ENCODE measurements around the gene CSPG4.
A peak's percentile ranks its signal among the peaks of the same experiment; 100 is the strongest.
"Not testable (repeated sequence)": the region's sequence is repeated elsewhere in the genome, so short reads cannot be mapped to it uniquely, and the experiment has no call there.

The CSPG4 gene

GRCh38 chr15:75750261-75751050, 37.8 kb upstream of the CSPG4 start:
- peaks cover 6% of the 10 kb centered on the region for H3K4me1 Mint-ChIP-seq
- H3K9me3 Mint-ChIP-seq = no peaks in the 10 kb centered on the region
- no peak overlapping the region for H3K27ac Mint-ChIP-seq
- no peak for DNase-seq
- no peak overlapping the region for H3K4me3 Mint-ChIP-seq
- CTCF ChIA-PET = no interaction called here
- H3K36me3 Mint-ChIP-seq = no peaks in the 10 kb centered on the region
- peaks cover 39% of the 10 kb centered on the region for H3K27me3 Mint-ChIP-seq

GRCh38 chr15:75749820-75750219, 37.2 kb upstream of the CSPG4 start:
- H3K4me3 Mint-ChIP-seq = no peak overlapping the region
- no peaks in the 10 kb centered on the region for H3K9me3 Mint-ChIP-seq
- no peaks in the 10 kb centered on the region for H3K36me3 Mint-ChIP-seq
- H3K27ac Mint-ChIP-seq = no peak overlapping the region
- peaks cover 41% of the 10 kb centered on the region for H3K27me3 Mint-ChIP-seq
- DNase-seq = no peak
- peaks cover 6% of the 10 kb centered on the region for H3K4me1 Mint-ChIP-seq
- CTCF ChIA-PET = no interaction called here

DNA sequence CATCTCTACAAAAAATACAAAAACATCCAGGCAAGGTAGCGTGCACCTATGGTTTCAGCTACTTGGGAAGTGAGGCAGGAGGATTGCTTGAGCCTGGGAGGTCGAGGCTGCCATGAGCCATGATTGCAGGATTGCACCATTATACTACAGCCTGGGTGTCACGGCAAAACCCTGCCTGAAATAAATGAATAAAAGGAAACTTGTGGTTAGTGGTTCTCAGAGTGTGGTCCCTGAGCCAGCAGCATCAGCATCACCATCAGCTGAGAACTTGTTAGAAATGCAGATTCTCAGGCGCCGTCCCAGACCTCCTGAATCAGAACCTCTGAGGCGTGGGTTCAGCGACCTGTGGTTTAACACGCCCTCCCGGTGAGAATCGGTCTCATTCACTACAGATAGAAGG, 36.2 kb upstream of the CSPG4 start:
- H3K4me1 Mint-ChIP-seq, H3K27ac Mint-ChIP-seq, DNase-seq, H3K4me3 Mint-ChIP-seq, H3K36me3 Mint-ChIP-seq, H3K9me3 Mint-ChIP-seq: not testable (repeated sequence)
- H3K27me3 Mint-ChIP-seq = peaks cover 45% of the 10 kb centered on the region
- CTCF ChIA-PET = interaction anchor here (0.8 kb wide), 1 partner anchor 9 kb away, joined by 3 read pairs; no protein-coding TSS in a partner anchor

GRCh38 chr15:75747121-75747520, 34.5 kb upstream of the CSPG4 start:
- CTCF ChIA-PET, H3K9me3 Mint-ChIP-seq: not testable (repeated sequence)

DNA sequence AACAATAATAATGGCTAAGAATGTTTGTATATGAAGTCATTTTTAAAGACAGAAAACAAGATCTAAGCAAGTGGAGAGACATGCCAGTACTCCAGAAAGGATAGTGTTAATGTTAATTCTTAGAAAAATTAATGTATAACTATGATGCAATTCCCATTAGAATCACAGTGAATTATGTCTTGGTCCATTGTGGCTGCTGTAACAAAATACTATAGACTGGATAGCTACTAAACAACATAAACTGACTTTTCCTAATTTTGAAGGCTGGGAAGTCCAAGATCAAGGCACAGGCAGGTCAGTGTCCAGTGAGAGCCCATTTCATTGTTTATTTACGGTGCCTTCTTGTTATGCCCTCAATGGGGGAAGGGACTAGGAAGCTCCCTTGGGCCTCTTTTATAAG, 32.7 kb upstream of the CSPG4 start:
- H3K27ac Mint-ChIP-seq = no peak overlapping the region
- H3K4me3 Mint-ChIP-seq = no peak overlapping the region
- H3K36me3 Mint-ChIP-seq = no peaks in the 10 kb centered on the region
- CTCF ChIA-PET = interaction anchor here (1.3 kb wide), 1 partner anchor 12 kb away, joined by 4 read pairs; no protein-coding TSS in a partner anchor
- no peak for DNase-seq
- peaks cover 58% of the 10 kb centered on the region for H3K27me3 Mint-ChIP-seq
- H3K4me1 Mint-ChIP-seq = peaks cover 6% of the 10 kb centered on the region
- no peaks in the 10 kb centered on the region for H3K9me3 Mint-ChIP-seq

More at GRCh38 chr15:75747121-75747520, 34.5 kb upstream of the CSPG4 start:
- DNase-seq, H3K36me3 Mint-ChIP-seq, H3K4me3 Mint-ChIP-seq, H3K27ac Mint-ChIP-seq, H3K4me1 Mint-ChIP-seq: not testable (repeated sequence)
- H3K27me3 Mint-ChIP-seq = peaks cover 50% of the 10 kb centered on the region

DNA sequence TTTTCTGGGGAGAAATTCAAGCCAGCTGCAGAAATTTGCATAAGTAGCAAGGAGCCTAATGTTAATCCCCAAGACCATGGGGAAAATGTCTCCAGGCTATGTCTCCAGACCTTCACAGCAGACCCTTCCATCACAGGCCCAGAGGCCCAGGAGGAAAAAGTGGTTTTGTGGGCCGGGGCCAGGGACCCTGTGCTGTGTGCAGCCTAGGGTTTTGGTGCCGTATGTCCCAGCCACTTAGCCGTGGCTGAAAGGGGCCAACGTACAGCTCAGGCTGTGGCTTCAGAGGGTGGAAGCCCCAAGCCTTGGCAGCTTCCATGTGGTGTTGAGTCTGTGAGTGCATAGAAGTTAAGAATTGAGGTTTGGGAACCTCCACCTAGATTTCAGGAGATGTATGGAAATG, 29.7 kb upstream of the CSPG4 start:
- CTCF ChIA-PET, H3K9me3 Mint-ChIP-seq, H3K27ac Mint-ChIP-seq, H3K36me3 Mint-ChIP-seq, H3K4me3 Mint-ChIP-seq, DNase-seq: not testable (repeated sequence)
- H3K27me3 Mint-ChIP-seq = peaks cover 76% of the 10 kb centered on the region
- peaks cover 12% of the 10 kb centered on the region for H3K4me1 Mint-ChIP-seq

GRCh38 chr15:75739791-75740190, 27.1 kb upstream of the CSPG4 start:
- H3K27ac Mint-ChIP-seq = no peak overlapping the region
- no peaks in the 10 kb centered on the region for H3K9me3 Mint-ChIP-seq
- H3K4me1 Mint-ChIP-seq = peaks cover 14% of the 10 kb centered on the region
- CTCF ChIA-PET = interaction anchor here (1.0 kb wide), 1 partner anchor 62 kb away, joined by 3 read pairs; no protein-coding TSS in a partner anchor
- peak overlapping the region; percentile 43 for H3K4me3 Mint-ChIP-seq
- peaks cover 71% of the 10 kb centered on the region for H3K27me3 Mint-ChIP-seq
- no peaks in the 10 kb centered on the region for H3K36me3 Mint-ChIP-seq
- DNase-seq = no peak

GRCh38 chr15:75738647-75739325, 26.1 kb upstream of the CSPG4 start:
- H3K27ac Mint-ChIP-seq = no peak overlapping the region

GRCh38 chr15:75738014-75738646, 25.5 kb upstream of the CSPG4 start:
- H3K27ac Mint-ChIP-seq = no peak overlapping the region
- H3K36me3 Mint-ChIP-seq = no peaks in the 10 kb centered on the region
- peaks cover 65% of the 10 kb centered on the region for H3K27me3 Mint-ChIP-seq
- CTCF ChIA-PET = interaction anchor here (1.4 to 1.6 kb wide), 2 partner anchors 9 to 10 kb away, joined by 3 to 5 read pairs; no protein-coding TSS in a partner anchor
- peak overlapping the region; percentile 76 for H3K4me3 Mint-ChIP-seq
- no peak for DNase-seq
- H3K9me3 Mint-ChIP-seq = no peaks in the 10 kb centered on the region
- H3K4me1 Mint-ChIP-seq = peaks cover 16% of the 10 kb centered on the region

More at GRCh38 chr15:75738647-75739325, 26.1 kb upstream of the CSPG4 start:
- CTCF ChIA-PET = interaction anchor here (1.4 to 1.6 kb wide), 2 partner anchors 9 to 11 kb away, joined by 3 to 5 read pairs; no protein-coding TSS in a partner anchor
- H3K9me3 Mint-ChIP-seq = no peaks in the 10 kb centered on the region
- H3K36me3 Mint-ChIP-seq = no peaks in the 10 kb centered on the region
- H3K4me3 Mint-ChIP-seq = peak overlapping the region; percentile 76
- peaks cover 67% of the 10 kb centered on the region for H3K27me3 Mint-ChIP-seq
- DNase-seq = peak; percentile 94
- H3K4me1 Mint-ChIP-seq = peaks cover 14% of the 10 kb centered on the region

DNA sequence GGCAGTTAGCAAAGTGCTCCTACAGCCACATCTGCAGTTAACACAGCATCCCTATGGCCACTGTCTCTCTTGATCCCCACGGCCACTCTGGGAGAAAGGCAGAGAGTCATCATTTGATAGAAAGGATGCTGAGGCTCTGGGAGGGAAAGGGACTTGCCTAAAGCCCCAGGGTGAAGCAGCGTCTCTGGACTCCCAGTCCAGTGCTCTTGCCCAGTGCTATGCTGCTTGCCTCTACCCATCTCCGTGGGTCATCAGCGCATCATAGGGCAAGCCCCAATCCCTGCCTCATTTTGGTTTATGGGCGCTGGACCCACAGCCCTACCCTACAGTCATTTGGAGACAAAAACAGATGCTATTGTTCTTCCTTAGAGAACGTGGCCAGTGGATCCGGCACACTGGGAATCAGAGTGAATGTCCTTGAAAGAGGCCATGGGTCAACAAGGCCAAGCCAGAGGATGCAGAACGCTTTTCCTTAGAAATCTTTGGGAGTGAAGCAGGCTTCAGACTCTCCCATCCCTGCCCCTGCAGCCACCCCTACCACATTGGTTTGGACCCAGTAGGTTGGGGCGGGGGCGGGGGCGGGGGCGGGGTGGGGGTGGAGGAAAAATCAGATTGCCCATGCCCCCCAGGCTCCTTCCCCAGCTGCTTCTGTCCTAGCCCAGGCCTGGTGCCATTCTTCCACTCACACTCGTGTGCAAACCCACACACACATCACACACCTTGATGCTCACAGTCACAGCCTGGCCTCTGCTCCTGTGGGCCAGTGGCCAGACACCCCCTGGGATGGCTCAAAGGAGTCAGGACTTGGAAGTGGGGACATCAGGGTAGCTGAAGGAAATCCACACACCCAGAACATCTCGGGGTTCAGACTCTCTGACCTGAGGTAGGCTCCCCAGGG, 24.7 kb upstream of the CSPG4 start:
- not testable (repeated sequence) for H3K27ac Mint-ChIP-seq, DNase-seq, H3K9me3 Mint-ChIP-seq, H3K36me3 Mint-ChIP-seq
- CTCF ChIA-PET = interaction anchor here (1.6 kb wide), 1 partner anchor 8 kb away, joined by 5 read pairs; no protein-coding TSS in a partner anchor
- peaks cover 21% of the 10 kb centered on the region for H3K4me1 Mint-ChIP-seq
- H3K4me3 Mint-ChIP-seq = peak overlapping the region; percentile 76
- H3K27me3 Mint-ChIP-seq = peaks cover 65% of the 10 kb centered on the region

- no peaks in the 10 kb centered on the region for H3K36me3 Mint-ChIP-seq
- H3K9me3 Mint-ChIP-seq = no peaks in the 10 kb centered on the region
- peaks cover 65% of the 10 kb centered on the region for H3K27me3 Mint-ChIP-seq
- DNase-seq = no peak
- H3K27ac Mint-ChIP-seq = no peak overlapping the region
- peaks cover 31% of the 10 kb centered on the region for H3K4me1 Mint-ChIP-seq
- H3K4me3 Mint-ChIP-seq = no peak overlapping the region
- CTCF ChIA-PET = no interaction called here
These were observed 23.6 kb upstream of the CSPG4 start for GRCh38 chr15:75736256-75736655.

- H3K36me3 Mint-ChIP-seq, CTCF ChIA-PET, DNase-seq, H3K4me3 Mint-ChIP-seq, H3K27ac Mint-ChIP-seq, H3K9me3 Mint-ChIP-seq: not testable (repeated sequence)
- Mint-ChIP-seq H3K4me1 (peaks cover 34% of the 10 kb centered on the region), H3K27me3 (peaks cover 65% of the 10 kb centered on the region)
These were observed 22.5 kb upstream of the CSPG4 start for GRCh38 chr15:75734861-75735760.

All from activated naive CD4-positive, alpha-beta T cell treated with anti-CD3 and anti-CD28 coated beads, Interleukin-2, amount 10 ng/mL, durations not matched to agents 7 days and 5 days (primary cell).